ENCODE measurements around the gene ICAM1.

Gene ICAM1

DNA sequence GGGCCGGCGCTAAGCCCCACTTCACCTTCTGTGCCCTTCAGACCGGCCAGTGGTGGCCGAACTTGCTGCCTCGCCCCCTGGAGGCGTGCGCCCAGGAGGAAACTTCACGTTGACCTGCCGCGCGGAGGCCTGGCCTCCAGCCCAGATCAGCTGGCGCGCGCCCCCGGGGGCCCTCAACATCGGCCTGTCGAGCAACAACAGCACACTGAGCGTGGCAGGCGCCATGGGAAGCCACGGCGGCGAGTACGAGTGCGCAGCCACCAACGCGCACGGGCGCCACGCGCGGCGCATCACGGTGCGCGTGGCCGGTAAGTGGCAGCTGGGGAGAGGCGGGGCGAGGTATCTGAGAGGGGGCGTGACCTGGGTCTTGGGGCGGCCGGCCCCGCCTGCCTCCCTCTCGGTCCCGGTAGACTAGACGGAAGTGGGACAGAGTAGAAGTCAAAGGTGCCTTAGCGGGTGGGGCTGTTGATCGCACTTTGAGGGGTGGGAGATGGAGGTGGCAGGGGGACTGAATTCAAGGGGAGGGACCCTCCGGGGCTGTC is 24.5 kb downstream of the ICAM1 start:
- DNase-seq, result peak; percentile 66

DNA sequence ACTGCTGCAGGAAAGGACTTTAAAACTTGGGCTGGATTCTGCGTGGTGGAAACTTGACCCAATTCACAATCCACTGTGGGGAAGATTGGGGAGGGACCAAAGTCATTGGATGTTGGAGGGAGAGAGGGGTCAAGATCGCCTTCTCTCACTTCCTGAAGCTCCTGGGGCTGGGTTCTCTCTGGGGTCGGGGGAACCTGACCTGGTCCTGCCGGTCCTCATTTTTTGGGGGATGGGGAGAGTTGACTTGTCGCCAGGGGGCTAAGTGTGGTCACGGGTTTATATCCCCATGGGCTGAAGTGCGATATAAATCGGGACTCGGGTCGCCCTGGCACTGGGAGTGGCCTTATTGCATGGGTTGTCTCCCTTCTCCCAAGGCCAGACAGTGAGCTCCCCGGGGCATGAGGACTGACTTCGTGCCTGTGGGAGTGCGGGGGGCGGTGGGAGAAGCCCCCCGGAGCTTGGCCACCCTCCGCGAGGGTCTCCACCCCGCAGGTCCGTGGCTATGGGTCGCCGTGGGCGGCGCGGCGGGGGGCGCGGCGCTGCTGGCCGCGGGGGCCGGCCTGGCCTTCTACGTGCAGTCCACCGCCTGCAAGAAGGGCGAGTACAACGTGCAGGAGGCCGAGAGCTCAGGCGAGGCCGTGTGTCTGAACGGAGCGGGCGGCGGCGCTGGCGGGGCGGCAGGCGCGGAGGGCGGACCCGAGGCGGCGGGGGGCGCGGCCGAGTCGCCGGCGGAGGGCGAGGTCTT is 25.1 kb downstream of the ICAM1 start:
- DNase-seq, result no peak

DNA sequence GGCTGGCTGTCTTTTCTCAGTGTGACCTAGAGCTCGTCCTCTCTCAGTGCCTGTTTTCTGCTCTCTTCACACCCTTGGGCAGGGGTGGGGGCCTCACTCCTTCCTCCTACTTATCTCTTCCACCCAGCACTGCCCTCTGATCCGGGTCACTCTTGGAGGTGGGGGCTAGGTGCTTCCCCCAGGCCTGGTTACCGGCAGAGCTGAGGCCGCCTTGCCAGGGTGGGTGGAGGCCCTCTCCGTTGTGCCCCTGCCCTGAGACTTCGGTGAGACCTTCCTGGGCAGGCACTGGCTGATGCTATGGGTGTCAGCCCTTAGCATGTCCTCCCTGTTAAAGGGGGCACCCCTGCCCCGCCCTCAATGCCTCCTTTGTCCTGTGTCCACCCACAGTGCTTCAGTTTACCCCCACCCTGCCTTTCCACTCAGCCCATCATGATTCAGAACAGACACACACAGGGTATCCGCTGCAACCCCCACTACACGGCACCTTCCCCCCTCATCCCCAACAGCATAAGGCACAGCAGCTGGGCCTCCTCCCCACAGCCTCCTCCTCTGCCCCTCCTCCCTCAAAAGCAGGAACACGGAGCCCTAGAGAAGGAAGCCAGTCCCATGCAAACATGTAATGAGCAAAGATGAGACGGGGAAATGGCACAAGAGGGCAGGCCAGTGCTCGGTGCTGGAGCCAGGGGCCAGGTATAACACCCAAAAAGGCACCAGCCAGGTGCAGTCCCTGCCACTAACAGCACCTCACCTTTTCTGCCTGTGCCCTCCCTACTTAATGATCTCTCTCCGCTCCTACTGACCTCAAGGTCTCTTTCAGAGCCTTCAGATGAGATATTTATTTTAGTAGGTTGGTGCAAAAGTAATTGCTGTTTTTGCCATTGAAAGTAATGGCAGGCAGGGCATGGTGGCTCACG is 28.9 kb downstream of the ICAM1 start:
- no peak for DNase-seq

DNA sequence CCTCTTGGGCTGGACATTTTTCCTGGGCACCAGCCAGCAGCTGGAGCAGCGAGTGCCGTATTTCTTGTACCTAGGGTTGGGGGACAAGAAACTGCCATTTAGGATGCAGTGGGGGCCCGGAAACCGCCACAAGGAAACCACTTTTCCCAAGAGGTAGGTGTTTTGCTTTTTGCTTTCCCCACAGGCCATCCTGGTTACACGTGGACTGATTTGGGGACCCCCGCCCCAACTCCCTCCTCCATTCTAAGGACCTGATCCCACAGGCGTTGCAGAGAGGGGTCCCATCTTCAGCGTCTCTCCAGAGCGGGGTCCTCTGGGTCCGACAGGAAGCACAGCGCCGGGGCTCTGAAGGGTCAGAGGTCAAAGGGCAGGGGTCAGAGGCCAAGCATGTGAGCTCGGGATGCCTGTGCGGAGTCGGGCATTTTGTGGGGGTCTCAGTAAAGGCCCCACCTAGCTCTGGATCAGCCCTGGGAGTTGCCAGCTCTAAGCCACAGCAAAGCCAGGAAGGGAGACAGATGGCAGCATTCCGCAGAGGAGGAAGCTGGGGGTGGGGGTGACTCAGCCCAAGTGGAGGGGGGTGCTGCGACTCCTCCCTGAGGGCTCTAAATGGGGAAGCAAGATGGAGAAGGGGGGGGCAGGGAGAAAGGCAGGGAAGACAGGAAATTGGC is 34.4 kb downstream of the ICAM1 start:
- no peak for DNase-seq

DNA sequence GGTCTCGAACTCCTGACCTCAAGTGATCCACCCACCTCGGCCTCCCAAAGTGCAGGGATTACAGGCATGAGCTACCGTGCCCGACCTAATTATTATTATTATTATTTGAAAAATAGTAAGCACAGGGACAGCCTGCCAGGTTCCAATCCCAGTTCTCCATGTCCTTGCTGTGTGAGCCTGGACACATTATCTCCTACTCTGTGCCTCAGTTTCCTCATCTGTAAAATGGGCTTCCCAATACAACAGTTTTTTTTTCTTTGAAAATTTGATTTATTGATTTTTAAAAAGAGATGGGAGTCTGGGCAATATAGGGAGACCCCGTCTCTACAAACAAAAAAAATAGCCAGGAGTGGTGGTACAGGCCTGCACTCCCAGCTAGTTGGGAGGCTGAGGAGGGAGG is 35.4 kb downstream of the ICAM1 start:
- no peak for DNase-seq

DNA sequence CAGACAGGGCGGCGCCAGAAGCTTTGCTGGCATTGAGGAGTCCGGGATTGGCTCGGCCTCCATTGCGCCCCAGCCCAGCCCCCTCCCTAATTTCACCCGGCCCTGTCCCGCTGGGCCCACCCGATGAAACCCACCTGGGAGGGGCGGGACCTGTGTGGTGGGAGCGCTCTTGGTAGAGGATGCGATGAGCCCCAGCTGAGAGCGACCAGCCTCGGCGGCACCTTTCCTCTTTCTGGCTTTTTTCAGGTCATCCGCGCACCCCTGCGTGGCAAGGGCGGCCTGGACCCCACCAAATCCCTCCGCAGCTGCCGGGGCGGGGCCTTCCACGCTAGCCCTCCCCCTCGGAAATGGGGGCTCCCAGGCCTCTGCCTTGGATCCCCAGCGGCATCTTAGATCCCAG is 38.5 kb downstream of the ICAM1 start, which contains the start of gene ZGLP1:
Gene ZGLP1 (minus strand): TSS at position 393 of the 400 bp plus-strand sequence.
- no peak for DNase-seq

DNA sequence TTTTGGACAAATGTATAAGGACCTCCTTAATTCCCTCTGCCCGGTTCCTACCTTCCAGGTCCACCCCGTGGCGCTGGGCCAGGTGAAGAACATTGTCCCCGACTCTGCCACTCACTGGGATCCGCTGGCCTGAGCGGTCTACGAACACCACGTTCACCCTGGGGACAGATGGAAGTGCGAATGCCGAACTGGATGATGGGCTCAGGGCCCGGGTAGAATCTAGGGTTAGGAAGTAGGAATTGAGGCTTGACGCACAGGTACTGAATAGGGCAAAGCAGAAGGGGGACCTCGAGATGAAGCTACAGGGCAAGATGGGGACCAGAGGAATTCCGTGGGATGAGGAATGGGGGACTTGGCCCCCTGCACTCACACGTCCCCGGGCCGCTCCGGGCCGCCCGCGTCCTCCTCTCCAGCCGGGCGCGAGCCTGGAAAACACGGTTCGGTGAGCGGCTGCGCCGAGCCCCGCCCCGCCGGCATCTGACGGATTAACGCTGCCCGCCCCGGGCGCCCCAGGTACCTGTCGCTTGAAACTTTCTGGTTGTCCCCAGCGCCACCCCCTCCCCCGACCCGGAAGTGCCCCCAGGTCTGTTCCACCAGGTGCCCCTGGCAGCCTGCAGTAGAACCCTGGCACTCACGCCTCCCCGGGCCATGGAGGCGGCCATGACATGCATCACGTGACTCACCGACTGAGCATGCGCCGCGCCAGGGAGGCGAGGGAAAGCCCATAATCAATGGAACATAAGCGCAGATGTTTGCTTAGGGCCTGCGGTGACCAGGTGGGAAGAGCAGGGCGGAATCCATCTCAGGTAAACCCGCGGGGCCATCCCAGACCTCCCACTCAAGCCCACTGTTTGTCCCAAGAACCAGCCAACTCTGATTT is 44.7 kb downstream of the ICAM1 start, which contains the start of gene FDX2:
Gene FDX2 (minus strand): TSS at position 681 of the 880 bp plus-strand sequence. CDS start 19 bp downstream, at position 662.
- DNase-seq, result peak; percentile 93

DNA sequence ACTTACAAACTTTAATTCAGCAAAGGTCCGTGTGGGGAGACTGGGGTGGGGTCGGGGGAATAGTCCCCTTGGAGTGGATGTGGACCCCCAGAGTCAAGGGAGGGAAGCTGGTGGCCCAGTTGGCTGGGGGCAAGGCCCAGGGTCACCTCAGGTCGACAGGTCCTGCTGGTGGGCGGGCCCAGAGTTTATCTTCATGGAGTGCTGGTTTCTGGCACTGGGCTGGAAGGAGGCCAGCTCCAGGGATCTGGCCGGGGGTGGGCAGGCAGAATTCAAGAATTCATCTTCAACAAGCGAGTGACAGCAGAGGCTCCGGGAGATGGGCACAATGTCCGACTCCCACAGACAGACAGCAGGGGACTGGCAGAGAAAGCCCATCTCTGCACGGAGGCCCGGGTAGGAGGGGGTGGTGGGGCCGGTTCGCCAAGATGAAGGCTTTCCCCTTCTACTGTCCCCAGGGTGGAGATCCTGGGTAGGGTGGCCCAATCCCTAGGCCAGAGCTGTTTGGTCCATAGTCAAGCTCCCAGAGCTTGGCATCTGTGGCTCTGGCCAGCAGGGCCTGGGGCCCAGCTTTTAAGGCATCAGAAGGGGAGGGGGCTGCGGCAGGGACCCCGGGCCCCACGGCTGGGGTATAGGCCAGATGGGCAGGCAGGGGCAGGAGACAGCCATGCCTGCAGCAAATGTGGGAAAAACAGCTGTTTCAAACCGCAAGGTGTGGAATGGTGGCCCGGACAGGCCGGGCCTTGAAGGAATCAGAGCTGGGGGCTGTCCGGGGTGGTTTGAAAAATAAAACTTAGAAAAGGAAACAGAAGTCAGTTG is 45.5 kb downstream of the ICAM1 start:
- DNase-seq, result no peak

DNA sequence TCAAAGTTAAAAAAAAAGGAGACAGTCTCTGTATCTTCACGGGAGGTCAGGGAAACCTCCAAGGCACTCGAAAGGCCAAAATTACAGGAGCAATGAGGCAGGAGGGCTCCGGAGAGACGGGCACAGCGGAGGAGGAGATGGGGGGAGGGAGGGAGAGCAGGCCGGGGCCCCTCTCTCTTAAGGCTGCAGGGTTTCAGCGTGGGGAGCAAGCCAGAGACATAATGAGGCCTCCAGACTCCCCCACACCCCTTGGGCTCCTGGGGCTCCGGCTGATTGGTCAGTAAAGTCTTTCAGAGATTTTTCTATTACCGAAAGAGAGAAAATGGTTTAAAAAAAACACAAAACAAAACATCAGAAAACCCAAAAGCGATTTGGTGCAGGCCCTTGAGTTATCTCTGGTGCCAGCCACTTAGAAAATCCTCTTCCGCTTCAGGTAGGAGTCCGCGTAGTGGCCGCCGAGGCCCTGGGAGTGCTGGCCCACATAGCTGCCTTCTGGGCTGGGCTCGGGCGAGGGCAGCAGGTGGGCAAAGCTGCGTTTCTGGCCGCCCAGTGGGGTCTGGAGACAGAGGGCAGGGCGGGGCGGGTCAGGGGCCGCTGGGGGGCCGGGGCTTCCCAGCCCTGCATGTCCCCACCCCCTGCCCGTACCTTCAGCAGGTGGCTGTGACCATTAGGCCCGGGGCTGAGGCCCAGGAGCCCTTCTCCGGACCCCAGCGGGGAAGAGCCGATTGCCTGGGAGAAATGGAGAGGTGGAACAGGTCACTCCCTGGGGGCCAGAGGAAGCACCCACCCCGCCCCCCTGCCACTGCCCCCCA is 46.3 kb downstream of the ICAM1 start:
- no peak for DNase-seq

DNA sequence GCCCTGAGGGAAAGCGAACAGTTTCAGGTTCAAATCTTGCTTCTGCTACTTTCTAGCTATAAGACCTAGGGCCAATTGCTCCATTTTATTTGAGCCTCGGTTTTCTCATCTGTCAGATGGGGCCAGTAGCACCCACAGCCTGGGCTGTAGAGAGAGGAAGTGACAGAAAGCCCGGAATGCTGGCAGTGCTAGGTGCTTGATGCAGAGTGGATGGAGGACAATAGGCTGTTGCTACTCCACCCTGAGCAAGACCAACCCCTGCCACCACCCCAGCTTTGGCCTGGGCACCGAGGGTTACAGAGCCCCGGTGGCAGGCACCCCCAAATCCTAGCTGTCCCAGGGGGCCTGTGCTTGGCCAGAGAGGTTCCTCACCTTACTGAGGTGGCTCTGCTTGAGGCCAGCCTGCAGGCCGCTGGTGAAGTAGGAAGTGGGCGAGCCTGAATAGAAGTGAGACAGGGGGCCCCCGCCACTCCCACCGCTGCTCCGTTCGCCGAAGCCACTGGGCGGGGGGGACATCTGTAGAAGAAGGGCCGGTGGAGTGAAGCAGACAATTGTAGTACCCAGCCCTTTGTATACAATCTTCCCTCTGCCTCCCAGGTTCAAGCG is 47.0 kb downstream of the ICAM1 start:
- DNase-seq, result no peak

DNA sequence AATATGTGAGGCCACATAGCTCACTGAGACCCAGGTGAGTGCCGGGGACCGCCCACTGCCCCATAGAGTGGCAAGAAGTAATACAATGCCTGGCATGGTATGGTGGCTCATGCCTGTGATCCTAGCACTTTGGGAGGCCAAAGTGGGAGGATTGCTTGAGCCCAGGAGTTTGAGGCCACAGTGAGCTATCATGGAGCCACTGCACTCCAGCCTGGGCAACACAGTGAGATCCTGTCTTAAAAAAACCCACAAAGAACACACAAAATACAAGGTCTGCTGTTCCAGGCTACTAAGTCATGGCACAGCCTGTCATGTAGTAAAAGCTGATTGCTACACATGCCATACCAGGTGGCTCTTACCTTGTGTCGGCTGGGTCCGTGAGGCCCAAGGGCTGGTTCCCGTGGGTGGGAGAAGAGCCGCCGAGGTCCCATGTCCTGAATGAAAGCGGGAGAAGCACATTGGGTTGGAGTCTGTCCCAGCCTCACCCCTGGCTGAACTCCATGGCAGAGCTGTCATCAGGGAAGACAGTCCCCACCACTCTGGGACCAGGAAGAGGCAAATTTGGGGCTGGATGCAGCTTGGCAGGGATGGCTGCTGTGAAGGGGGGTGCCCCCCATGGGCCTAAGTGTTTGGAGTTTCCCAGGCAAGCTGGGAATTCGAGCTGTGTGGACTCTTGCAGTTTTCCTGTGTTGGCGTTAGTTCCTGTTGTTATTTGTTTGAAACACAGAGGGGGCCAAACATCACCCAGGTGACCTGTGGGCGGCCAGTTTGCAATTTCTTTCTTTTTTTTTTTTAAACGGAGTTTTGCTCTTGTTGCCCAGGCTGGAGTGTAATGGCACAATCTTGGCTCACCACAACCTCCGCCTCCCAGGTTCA is 48.1 kb downstream of the ICAM1 start:
- no peak for DNase-seq

DNA sequence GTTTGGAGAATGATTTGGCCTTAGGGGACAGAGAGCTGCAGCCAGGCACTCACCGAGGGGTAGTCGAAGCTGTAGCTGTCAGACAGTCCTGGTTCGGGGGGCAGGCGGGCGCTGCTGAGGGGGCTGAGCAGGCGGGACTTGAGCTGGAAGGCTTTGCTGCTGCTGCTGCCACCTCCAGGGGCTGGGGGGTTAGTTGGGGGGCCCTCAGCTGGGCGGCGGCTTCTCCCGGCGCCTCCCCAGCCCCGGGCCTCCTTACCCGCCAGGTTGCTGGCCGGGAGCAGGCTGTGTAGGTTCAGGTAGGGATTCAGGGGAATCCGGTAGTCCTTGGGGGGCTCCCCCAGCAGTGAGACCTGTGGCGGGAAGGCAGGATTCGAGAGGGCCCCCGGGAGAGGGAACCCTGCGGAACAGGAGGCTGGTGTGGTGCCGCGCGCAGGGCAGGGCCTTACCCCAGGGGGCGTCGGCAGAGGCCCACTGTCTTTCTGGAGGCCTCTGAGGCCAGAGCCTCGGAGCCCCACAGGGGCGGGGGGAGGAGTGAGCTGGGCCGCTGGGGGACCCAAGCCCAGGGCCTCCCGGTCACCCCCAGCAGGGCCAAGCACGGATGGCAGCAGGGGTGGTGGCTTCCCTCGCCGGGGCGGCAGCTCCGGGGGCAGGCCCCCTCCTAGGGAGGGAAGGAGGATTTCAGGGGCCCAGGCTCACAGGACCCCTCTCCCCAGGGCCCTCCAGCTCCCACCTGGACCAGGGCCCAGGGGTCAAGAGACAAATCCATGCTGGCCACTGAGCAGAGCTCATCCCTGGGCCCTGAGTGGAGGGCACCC is 49.9 kb downstream of the ICAM1 start:
- no peak for DNase-seq

DNA sequence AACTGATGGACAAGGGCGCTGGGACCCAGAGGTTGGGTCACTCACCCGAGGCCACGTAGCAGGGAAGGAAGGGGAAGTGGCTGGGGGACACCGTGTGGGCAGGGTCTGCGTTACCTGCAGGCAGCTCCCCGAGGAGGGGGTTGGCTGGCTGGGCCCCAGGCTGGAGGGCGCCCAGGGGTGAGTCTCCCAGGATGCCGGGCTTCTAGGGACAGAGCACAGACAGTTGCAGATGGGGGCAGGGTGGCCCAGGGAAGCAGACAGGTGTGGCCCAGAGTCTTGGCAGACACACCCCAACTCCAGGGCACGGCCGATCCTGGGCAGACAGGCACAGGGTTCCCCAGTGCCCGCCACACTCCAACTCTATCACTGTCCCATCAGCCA is 50.5 kb downstream of the ICAM1 start:
- no peak for DNase-seq

DNA sequence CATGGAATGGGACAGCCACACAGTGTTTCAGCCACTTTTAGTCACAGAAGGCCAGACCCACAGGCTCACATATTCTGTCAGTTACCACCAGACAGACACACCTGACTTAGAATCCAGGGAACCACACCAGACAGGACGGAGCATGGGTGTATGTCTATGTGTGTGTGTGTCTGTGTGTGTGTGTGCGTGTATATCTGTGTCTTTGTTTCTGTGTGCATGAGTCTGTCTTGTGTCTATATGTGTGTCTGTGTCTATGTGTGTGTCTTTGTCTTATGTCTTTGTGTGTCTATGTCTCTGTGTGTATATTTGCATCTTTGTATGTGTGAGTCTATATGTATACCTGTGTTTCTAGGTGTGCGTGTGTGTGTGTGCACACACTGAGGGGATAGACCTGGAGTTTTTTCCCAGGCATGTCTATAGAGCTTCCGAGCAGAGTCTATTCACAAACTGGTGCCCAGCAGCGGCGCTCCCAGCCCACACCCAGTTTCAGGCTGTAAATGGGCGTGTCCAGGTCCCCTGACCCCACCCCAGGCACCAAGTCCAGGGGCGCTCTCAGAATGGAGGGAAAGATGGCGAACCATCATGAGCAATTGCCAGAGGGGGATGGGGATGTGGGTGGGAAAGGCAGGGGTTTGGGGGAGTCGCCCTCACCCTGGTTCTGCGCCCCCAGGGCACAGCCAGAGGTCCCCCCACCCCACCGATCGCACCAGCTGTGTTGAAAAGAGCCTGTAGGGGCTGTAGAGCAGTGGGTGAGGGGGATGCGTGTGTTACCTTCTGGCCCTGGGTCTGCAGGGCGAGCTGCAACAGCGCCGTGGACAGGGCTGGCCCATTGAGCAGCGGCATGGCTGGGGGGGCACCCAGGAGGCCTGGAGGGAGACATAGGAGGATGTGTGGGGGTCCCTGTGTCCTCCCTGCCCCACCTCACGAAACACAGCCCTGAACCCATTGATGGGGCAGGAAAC is 51.2 kb downstream of the ICAM1 start:
- DNase-seq, result no peak

DNA sequence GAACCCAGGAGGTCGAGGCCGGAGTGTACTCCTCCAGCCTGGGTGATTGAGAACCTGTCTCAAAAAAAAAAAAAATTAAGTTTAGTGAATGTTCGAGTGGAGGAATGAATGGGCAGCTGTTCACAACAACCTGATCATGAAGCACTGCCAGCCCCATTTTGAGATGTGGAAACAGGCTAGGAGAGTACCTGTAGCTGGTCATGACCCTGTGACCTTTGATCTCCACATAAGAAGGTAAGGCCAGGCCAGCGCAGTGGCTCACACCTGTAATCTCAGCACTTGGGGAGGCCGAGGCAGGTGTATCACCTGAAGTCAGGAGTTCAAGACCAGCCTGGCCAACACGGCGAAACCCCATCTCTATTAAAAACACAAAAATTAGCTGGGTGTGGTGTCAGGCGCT is 54.8 kb downstream of the ICAM1 start:
- no peak for DNase-seq

DNA sequence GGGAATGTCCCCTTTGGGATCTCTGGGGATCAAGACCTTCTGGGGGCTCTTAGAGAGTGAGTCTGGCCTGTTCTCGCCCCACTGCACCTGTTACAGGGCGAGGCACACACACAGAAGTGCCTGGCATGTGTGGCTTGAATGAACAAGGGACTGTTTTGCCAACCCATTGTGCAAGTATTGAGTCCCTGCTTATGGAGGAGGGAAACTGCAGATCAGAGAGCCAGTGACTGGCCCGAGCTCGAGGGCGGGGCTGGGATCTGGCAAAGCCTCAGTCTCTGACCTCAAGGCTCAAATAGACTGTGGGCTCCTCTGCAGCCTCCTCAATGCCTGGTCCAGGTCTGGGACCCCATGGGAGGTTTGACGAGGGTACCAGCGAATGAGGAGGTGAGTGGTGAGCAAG is 56.9 kb downstream of the ICAM1 start:
- no peak for DNase-seq
